Brain microvascular endothelial cell (primary cell): ENCODE results near the gene PWWP2B.

Experiments used
- DNase-seq: peaks from one replicate; pipeline ENCODE4 v3.0.0-alpha.2; 2020
- H3K27ac ChIP-seq: fragments of 250-450 bp; sonication (Bioruptor Pico); 2 replicates; pipeline ENCODE4 v1.5.1; 2020; ENCODE audit warnings: mild to moderate bottlenecking, moderate library complexity
- H3K27me3 ChIP-seq: fragments of 250-450 bp; sonication (Bioruptor Pico); replicated peaks from 2 replicates; pipeline ENCODE4 v1.5.1; 2020; ENCODE audit warnings: mild to moderate bottlenecking
- H3K36me3 ChIP-seq: fragments of 250-450 bp; sonication (Bioruptor Pico); replicated peaks from 2 replicates; pipeline ENCODE4 v1.5.1; 2020; ENCODE audit warnings: mild to moderate bottlenecking
- H3K4me3 ChIP-seq: 2 replicates; pipeline ENCODE4 v1.5.1; 2011; ENCODE audit warnings: low read depth, mild to moderate bottlenecking, control low read depth, low read length, moderate library complexity
- CTCF ChIP-seq: IDR thresholded peaks from 2 replicates; pipeline ENCODE4 v1.5.1; 2011; ENCODE audit warnings: low read depth, mild to moderate bottlenecking, moderate library complexity, low read length, control low read depth, inconsistent platforms; ENCODE audit errors: missing control alignments
- in situ Hi-C: cut with HindIII; loops from 2 replicates; pipeline ENCODE4 v1.10.0; 2017; ENCODE audit warnings: low sequenced_read_pairs, low pct_ligation_motif_present

Gene PWWP2B

GRCh38 chr10:132408367-132408781, 11.4 kb downstream of the PWWP2B start:
- H3K27me3 ChIP-seq: no peaks in the 10 kb centered on the region
- DNase-seq: no peak
- no peak overlapping the region for H3K27ac ChIP-seq
- TF ChIP-seq CTCF: no peak
- in situ Hi-C loops: no loop called here
- H3K36me3 ChIP-seq: peaks cover 4% of the 10 kb centered on the region
- no peak overlapping the region for H3K4me3 ChIP-seq

- in situ Hi-C loops: no loop called here
- Histone ChIP-seq H3K27me3 (no peaks in the 10 kb centered on the region), H3K4me3 (no peak overlapping the region), H3K36me3 (peaks cover 4% of the 10 kb centered on the region), H3K27ac (no peak overlapping the region)
- DNase-seq: no peak
- no peak for TF ChIP-seq CTCF
Measured at GRCh38 chr10:132408823-132409666, 12.0 kb downstream of the PWWP2B start.

- Histone ChIP-seq H3K27ac (no peak overlapping the region), H3K4me3 (no peak overlapping the region), H3K36me3 (peaks cover 4% of the 10 kb centered on the region), H3K27me3 (no peaks in the 10 kb centered on the region)
- in situ Hi-C loops: no loop called here
- TF ChIP-seq CTCF: no peak
- DNase-seq: no peak
Measured at GRCh38 chr10:132409667-132410028, 12.6 kb downstream of the PWWP2B start.

- DNase-seq: no peak
- H3K4me3 ChIP-seq: no peak overlapping the region
- in situ Hi-C loops: no loop called here
Measured at GRCh38 chr10:132410056-132410778, 13.2 kb downstream of the PWWP2B start.

GRCh38 chr10:132410779-132411532, 14.0 kb downstream of the PWWP2B start:
- H3K27ac ChIP-seq: no peak overlapping the region
- H3K4me3 ChIP-seq: no peak overlapping the region
- no peaks in the 10 kb centered on the region for H3K27me3 ChIP-seq
- in situ Hi-C loops: no loop called here
- no peaks in the 10 kb centered on the region for H3K36me3 ChIP-seq
- DNase-seq: no peak
- no peak for TF ChIP-seq CTCF

More at GRCh38 chr10:132410056-132410778, 13.2 kb downstream of the PWWP2B start:
- Histone ChIP-seq H3K36me3 (peaks cover 3% of the 10 kb centered on the region), H3K27me3 (no peaks in the 10 kb centered on the region), H3K27ac (no peak overlapping the region)
- TF ChIP-seq CTCF: no peak
